HG02610 (cell line): ENCODE measurements around the gene GABRA4.

Experiments
- ATAC-seq: cut with Tn5 transposase; IDR thresholded peaks from one replicate; pipeline ENCODE4 v1.9.1; 2021; ENCODE audit warnings: mild to moderate bottlenecking, moderate library complexity; ENCODE audit not compliant: unreplicated experiment

The GABRA4 gene

DNA sequence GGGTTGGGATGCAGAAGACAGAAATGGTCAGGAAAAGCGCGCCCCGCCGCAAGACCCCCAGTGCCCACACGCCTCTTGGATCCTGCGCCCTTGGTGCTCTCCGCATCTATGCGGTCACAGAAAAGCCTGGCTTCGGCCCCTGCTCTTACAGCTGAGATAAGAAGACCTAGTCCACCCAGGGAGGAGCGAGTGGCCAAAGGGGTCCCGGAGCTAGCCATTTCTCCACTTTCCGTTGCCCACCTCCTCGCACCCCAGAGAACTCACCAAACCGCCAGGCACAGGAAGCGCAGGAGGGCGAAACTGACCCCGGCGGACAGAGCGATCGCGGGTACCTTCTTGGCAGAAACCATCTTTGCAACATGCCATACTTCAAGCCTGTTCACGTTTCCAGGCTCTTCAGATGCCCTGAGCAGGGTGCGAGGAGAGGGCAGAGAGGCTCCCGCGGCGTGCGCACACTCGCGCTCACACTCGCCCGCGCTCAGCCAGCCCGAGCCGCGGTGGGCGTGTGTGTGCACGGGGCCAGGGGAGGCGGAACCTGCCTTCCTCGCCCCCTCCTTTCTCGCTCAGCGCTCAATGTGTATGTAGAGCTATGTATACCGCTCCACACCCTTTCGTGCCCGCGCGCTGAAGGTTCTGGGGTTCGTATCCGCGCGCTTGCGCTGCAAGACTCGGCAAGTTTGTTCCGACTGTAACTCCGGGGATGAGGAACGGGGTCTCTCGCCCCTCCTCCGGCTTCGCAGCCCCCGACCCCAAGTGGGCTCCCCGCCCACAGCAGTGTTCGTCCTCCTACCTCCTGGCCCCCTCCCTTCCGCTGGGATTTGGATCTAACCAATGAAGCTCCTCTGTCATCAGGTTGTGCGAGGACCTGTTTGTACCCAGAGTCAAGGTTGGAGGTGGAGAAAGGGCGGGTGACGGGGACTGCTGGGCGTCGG is at the start of gene GABRA4:
Gene GABRA4, minus strand, starts transcription at position 507 of the 932 bp plus-strand sequence. Its CDS starts 157 bp downstream, at position 350.
- ATAC-seq = peak; percentile 33

DNA sequence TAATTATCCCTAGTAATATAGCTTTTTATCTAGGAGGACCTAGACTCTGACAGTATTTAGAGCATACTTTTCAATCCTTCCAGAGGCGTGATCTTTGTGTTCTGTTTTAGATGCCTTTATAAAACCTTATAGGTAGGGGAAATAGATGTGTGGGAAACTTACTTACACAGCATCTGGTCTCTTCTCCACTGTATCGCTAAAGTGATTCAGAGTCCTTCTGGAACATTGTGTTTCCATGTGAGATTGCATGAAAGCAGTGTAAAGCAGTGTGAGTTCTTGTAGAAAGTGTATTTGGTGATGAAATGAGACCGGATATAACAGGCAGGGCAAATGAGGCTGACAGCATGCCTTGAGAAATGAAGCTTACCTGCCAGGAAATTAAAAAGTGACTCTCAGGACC is 47.4 kb upstream of the GABRA4 start:
- no peak for ATAC-seq

DNA sequence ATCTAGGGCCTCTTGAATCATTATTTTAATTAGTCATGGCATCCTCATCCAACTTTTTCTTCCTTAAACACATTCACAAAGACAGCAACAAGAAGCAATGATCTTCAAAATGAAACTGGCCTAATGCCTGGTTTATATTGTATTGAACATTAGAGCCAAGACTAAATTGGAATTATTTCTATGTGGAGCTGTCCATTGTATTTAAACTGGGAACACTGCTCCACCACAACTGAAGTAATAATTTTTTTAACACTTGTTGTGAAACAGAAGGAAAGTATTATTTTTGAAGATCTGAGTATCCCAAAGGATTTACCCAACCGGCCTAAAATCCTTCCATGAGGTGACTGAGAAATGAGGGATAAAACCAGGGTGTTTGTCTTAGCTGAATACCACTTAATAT is 44.9 kb upstream of the GABRA4 start:
- no peak for ATAC-seq

DNA sequence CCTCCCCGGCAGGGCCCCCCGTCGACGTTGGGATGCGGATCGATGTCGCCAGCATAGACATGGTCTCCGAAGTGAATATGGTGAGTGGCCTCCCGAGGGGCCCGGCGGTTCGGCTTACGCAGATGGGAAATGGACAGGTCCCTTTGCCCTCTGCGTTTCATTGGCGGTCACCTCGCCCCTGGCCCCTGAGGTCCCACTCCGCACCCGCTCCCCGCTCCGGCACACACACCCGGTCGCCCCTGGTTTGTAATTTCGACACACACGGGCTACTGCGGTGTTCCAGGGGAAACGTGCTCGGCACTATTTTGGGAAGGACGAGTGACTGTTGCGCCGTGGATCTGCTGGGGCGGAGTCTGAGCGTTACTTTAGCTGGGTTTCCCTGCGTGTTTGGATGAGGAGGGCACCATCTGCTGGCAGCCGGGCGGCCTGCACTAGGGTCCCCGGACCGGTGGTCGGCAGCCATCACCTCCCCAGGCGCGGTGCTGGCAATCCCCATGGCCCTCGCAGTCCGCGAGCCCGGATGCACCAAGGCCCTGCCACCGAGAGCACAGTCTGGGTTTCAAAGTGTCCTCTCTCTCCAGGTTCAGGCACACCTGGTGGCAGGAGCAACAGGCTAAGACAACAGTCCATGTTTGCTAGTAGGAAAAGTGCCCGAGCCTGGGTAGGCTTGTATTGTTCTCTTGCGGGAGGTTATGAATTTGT is 39.2 kb upstream of the GABRA4 start:
- ATAC-seq = peak; percentile 94

DNA sequence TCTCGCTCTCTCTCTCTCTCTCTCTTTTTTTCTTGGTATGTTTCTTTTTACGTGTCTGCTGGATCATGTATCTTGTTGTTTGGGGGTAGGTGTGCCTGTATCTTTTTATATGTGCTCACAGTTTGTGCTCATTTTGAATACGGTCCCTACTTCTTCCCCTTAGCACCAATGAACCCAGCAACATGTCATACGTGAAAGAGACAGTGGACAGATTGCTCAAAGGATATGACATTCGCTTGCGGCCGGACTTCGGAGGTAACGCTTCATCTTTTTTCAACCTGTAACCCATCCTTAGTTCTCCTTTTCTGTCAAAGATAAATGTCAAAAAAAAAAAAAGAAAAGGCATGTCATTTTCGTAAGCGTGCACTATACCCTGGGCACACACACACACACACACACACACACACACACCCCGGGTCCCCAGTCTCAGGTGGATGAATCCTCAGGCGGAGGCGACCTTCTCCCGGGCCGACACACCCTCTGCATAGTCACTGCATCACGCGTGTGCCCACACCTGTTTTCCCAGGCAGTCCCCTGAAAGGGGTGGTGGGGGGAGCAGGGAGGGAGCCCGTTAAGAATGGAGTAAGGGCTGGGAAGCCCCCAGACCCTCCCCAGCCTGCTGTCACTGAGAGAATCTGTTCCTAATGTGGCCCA is 38.5 kb upstream of the GABRA4 start:
- no peak for ATAC-seq

DNA sequence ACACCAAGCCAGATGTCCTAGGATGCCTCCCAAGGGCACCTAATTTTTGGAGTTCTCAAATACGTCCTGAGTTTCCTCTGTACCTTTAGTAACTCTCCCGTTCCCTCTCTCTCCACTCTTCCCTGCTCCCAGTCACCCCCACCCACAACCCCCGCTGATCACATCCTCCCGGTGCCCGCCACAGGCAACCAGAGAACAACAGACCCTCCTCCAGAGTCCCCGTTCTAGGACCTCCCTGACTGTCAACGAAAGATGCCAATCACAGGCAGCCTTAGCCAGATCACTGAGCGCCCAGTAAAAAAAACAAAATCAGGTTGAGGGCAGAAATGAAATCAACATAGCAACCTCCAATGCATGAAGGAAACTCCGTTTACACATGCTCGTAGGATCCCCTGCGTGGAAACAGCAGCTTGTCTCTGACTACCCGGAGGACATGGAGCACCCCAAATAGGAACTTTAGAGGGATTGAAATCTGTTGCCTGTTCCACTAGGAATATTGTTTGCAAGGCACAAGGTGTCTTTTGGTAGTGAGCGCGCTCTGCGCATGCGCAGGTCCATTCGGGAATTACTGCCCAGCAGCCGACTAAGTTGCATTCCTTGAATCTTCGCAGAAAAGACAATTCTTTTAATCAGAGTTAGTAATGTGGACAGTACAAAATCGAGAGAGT is 37.8 kb upstream of the GABRA4 start, which contains the start of gene GABRB1:
Gene GABRB1, plus strand, starts transcription at position 557 of the 668 bp plus-strand sequence.
- no peak for ATAC-seq

DNA sequence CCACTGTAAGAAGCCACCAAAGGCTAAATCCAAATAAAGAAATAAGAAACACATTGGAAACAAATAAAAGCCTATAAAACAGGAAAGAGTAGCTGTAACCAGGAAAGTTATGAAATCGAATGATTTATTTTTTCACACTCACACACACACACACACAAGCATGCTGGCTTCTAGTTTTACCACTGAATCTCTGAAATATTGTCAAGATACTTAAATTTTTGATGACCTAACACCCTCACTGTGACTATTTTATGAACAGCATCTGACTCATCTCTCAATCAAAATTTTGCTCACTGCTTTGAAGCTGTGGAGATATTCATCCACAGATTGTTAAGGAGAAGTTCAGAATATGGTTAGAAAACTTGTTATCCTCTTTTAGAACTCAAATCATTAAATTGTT is 24.1 kb upstream of the GABRA4 start:
- ATAC-seq = peak; percentile 51

DNA sequence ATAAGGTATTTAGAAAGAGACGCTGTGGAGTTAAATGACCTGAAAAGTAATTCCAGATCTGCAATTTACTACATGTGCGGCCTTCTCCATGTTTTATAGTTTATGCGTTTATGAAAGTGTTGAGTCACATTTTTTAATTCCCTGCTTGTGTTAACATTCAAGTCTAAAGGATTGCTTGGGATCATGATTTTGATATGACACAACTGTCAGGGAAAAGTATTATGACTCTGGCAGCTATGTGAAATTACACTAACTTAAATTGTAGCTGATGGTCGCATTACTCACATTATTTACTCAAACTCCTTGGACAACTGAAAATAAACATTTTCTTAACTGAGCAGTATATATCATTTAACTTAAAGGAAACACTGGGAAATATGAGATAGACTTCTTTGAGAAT is 23.7 kb upstream of the GABRA4 start:
- ATAC-seq = no peak

DNA sequence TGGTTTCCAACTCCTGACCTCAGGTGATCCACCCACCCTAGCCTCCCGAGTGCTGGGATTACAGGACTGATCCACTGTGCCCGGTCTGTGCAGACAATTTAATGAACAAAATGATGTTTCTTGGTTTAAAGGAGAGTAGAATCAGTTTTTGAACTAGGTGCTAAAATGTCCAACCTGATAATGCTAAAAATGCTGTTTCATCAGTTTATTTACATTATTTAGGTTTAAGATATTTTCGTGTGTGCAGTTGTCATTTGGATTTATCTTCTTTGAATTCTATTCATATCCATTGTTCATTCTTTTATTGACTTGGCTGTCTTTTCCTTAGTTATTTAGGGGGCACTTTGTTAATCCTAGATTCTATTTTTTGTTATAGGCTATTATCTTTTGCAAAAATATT is 20.0 kb upstream of the GABRA4 start:
- ATAC-seq = no peak

DNA sequence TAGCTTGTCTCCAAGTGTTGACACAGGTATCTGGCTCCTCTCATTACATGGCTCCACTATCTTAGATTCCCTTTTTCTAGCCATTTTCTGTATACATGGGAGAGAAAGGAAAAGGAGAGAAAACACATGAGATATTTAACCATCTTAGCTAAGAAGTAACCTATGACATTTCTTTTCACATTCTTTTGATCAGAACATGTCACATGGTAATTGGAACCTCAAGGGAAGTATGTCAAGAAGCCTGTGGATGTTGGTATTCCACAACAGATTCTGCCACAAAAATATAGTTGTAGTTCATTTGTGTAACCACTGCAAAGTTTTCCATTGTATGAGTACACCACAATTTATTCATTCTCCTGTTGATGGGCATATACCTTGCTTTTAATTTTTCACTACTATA is 19.3 kb upstream of the GABRA4 start:
- no peak for ATAC-seq

DNA sequence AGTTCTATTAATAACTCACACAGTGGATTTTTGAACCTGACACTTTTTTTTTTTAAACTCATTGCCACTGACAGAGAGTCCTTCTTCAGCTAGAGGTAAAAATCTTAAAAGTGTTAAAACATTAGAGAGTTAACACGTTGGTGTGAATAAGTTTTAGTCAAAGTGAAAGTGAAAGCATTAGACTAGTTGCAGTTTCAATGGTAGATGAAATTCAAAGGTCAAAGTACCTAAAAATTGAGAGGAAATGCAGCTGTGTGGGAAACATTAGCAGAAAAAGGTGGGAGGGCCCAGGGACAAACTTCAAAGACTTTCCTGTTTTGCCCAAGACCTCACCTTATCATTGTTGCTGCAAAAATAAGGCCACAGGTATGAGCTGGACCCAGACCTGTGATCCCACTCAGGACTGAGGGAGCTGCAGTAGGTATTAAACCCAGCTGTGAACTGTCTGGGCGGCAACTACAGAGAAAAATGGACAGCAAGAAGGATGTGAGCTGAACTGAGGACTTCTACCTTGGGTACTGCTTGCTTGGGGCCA is 17.6 kb upstream of the GABRA4 start:
- peak; percentile 80 for ATAC-seq

DNA sequence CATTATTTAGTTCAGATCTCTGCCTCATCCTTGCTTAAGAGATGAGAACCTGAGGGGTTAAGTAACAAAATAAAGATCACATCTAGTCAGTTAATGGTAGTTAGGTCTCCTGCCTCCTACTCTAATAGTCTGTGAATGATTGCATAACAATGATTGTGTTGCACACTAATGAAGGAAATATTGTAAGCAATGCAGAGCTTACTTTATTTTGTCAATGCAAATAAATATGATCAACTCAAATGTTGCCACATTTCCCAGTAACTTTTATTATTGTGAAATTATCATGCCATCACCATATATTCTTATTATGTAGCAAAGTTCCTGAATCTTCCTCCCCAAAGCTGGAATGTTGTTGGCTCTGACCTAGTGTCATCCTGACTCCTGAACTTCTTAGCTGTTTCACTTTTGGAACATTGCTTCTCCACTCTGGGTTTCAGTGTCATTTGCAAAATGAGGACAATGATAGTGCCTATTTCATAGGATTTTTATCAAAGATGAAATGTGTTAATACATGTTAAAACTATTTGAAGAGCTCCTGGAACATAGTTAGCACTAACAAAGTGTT is 17.0 kb upstream of the GABRA4 start:
- ATAC-seq = peak; percentile 27

DNA sequence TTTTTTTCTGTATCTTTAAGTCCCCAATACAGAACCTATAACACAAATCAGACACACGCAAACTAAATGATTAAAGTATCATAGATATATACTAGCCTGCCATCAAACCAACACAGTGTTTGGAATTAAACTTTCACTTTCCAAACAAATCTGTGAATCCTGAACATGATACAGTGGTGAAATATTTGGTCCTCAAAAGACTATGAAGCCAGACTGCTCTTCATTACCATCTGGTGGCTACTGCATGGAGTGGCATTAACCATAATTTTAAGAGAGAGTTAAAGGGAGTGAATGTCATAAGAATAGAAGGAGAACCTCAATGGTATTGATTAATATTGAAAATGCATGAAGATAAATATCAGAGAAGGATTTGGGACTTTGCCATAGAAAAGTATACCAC is 9.2 kb upstream of the GABRA4 start:
- ATAC-seq = no peak

DNA sequence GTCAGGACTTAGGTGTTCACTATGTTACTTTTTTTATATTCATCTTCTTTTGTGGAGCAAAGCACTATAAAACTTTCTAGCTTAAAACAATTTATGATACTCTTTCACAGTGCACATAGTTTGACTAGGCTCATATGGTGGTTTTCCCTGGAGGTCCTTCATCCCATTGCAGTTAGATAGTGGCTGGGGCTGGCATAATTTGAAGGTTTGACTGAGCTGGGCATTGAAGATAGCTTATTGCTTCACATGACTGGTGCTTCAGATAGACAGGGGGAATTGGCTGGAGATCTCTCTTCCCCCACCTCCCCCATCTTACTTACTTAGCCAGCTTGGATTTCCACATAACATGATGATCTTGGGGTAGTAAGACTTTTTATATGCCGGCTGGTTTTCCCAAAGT is 7.0 kb upstream of the GABRA4 start:
- no peak for ATAC-seq

DNA sequence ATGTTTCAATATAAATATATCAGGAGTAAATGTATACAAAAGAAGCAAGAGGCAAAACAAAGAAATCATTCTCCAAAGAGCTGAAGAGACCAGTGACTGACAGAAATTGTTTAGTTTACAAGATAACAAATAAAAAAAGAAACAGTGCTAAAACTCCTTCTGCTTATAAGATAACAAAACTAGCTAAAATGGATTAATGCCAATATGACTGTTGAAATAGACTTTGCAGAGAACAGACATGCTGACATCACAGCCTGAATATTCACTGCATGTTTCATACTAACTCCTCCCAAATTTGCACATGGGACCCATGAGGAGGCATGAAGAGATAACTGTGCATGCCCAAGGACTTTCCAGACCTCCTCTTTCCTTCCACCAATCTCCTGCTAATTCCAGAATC is 6.2 kb upstream of the GABRA4 start:
- ATAC-seq = no peak

DNA sequence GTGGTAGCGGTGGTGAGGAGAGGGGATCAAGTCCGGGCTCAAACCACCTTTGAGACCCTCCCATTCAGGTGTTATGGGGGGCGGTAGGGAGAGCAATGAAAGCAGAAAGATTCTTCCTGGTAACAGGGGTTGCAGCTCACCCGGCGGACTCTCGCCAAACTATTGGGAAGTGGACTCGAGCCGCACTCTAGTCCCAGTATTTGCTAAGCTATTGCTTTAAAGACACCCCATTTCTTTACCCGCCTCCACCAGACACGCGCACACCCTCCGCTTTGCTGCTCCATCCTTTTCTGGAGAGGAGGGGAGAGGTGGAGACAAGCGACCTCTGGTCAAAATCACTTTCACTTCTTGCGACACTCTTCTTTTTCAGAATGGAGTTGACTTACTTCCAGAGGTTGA is 625 bp upstream of the GABRA4 start:
- ATAC-seq = no peak

DNA sequence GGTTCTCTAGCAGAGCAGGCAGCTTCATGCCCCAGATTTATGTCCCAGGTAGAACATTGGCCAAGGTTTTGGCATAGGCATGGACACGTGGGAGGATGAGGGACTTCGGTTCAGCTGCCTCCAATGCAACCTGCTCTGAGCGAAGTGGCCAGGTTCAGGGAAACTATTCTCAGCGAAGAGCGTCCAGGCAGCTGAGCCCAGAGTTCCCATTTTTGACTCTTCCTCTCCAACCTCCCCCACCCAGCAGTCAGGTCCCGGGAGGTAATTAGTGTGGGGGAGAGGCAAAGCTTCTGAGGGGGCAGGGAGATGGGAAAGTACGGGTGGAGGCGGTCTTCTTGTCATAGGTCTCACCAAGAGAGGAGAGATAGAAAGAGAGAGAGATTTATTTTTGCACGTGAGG is 1.0 kb downstream of the GABRA4 start:
- ATAC-seq = no peak

DNA sequence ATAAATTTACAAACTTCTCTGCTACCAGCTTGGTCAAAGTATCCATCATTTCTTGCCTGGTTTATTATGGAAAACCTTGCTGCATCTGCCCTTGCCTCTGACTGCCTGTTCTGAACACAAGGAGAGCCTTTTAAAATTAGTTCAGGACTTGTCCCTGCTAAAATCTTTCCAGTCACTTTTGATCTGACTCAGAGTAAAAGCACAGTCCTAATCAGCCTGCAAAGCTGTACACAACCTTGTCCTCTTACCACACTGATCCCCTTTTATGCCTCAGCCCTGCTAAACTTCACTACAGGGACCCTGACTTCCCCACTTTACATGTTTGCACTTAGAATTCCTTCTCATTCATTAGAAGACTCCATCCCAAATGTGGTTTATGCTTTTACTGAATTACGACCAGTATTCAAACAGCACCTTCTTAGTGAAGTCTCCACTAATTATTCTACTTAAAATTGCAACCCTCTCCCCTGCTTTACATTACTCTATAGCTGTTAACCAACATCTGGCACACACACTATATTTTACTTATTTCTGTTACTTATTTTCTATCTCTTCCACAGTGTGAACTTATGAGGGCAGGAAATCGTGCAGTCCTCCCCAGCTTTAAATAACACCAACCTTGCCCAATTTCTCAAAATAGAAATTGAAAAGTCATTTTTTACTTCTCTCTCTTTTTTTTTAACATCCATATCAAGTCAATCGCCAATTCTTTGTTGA is 6.3 kb downstream of the GABRA4 start:
- no peak for ATAC-seq

DNA sequence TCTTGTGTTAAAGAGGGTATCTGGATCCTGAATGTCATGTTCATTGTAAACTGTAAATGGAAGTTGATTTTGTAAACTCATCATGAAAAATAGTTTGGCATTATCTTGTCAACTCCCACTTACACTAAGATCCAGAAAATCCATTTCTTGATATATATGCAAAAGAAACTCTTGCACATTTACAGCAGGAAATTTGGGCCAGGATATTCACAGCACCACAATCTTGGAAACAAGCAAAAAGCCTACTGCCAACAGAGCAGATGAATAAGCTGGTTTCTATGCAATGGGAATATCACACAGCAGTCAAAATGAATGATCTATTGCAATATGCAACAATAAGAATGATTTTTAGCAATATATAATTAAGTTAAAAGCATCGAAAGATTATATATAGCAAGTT is 8.6 kb downstream of the GABRA4 start:
- no peak for ATAC-seq

DNA sequence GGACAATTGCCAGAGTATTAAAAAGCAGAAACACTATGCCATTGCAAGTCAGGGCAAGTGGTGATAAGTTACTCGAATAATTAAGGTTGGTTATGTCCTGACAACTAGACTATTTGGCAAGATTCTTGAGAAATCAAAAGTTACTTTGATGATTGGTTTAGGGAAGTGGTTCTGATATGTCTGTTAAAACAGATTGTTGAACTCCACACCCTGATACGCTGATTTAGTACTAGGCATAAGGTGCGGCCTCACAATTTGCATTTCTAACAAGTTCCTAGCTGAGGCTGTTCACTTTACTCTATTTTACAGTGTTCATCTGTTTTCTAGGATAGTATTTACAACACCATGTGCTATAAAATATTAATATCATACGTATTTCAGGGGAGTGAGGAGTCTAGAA is 12.5 kb downstream of the GABRA4 start:
- no peak for ATAC-seq
